GM12878 (cell line): ENCODE measurements around the gene ADGRE1. TPM values are rescaled to one million over a fixed set of nuclear protein-coding genes. Genes with fewer than 3 reads are reported as not detected.

Source experiments
- ATAC-seq: fragments of 200-7000 bp; cut with Tn5 transposase; 3 replicates; pipeline ENCODE4 v1.9.1; 2020; ENCODE audit warnings: mild to moderate bottlenecking, moderate library complexity
- BruUV-seq: library from RNA; stranded (reverse); fragments of 400-500 nt; replicated peaks from 2 replicates; lab custom pipeline; 2021; lab: Mats Ljungman, UMichigan
- CTCF ChIA-PET: fragments of 300-600 bp; sonication (Branson Sonifier 250); formaldehyde crosslinking; extraction: SDS; loops from one replicate; lab custom pipeline; 2021; ENCODE audit warnings: inconsistent platforms; lab: Yijun Ruan, JAX
- POLR2A ChIA-PET: fragments of 350-600 bp; formaldehyde crosslinking; extraction: SDS; loops from one replicate; lab custom pipeline; 2021; ENCODE audit warnings: inconsistent platforms; lab: Charles Lee
- RAD21 ChIA-PET: fragments of 300-600 bp; sonication (Branson Sonifier 250); formaldehyde crosslinking; loops from one replicate; lab custom pipeline; 2023; ENCODE audit warnings: antibody characterized with exemption; ENCODE audit not compliant: unreplicated experiment; lab: Charles Lee
- SMC1A ChIA-PET: fragments of 300-600 bp; sonication (Branson Sonifier 250); formaldehyde crosslinking; loops from one replicate; lab custom pipeline; 2023; ENCODE audit not compliant: unreplicated experiment, uncharacterized antibody; lab: Charles Lee
- DNase-seq: peaks from one replicate; pipeline ENCODE4 v3.0.0-alpha.2; 2011; ENCODE audit warnings: low read depth, low spot score
- FAIRE-seq: peaks from 3 replicates; lab custom pipeline; 2011; peaks lifted over from hg19 to GRCh38; lab: Jason Lieb, UNC
- H2AFZ ChIP-seq: 2 replicates; pipeline ENCODE4 v1.6.0; 2011; ENCODE audit warnings: low read depth, low read length, control low read depth; ENCODE audit not compliant: control insufficient read depth
- H3K27ac ChIP-seq: 2 replicates; pipeline ENCODE4 v1.5.1; 2011; ENCODE audit warnings: control low read depth; ENCODE audit not compliant: control insufficient read depth, insufficient read depth
- H3K27me3 ChIP-seq, 2 experiments: replicated peaks in 1 of 2; 2 replicates each; pipeline versions ENCODE4 v1.6.0 to v1.6.1; 2011; ENCODE audit warnings: low read length in 1 of 2; ENCODE audit not compliant: control insufficient read depth in 2 of 2, insufficient read depth in 2 of 2
- H3K36me3 ChIP-seq, 2 experiments: 2 replicates each; pipeline ENCODE4 v1.5.1; 2011; ENCODE audit warnings: low read length in 1 of 2; ENCODE audit not compliant: control insufficient read depth in 2 of 2, insufficient read depth in 2 of 2
- H3K4me1 ChIP-seq: 2 replicates; pipeline ENCODE4 v1.6.1; 2011; ENCODE audit warnings: mild to moderate bottlenecking, low read length, moderate library complexity, mixed read lengths; ENCODE audit not compliant: control insufficient read depth, insufficient read depth
- H3K4me2 ChIP-seq: 2 replicates; pipeline ENCODE4 v1.6.0; 2011; ENCODE audit warnings: control low read depth; ENCODE audit not compliant: control insufficient read depth, insufficient read depth
- H3K4me3 ChIP-seq: fragments of 200-600 bp; sonication (generic); 2 replicates; pipeline ENCODE4 v1.5.1; 2016
- H3K79me2 ChIP-seq: 2 replicates; pipeline ENCODE4 v1.6.0; 2011; ENCODE audit warnings: low read length; ENCODE audit not compliant: control insufficient read depth, insufficient read depth
- H3K9ac ChIP-seq: 2 replicates; pipeline ENCODE4 v1.8.0; 2011; ENCODE audit warnings: low read length, control low read depth, mixed read lengths; ENCODE audit not compliant: control insufficient read depth, insufficient read depth
- H3K9me3 ChIP-seq: replicated peaks from 3 replicates; pipeline ENCODE4 v1.5.1; 2011; ENCODE audit warnings: mild to moderate bottlenecking, low read length; ENCODE audit not compliant: control insufficient read depth, insufficient read depth
- H4K20me1 ChIP-seq: 2 replicates; pipeline ENCODE4 v1.6.0; 2011; ENCODE audit not compliant: control insufficient read depth, insufficient read depth
- ASH2L ChIP-seq: fragments of 300-600, 200-600 bp; sonication (generic); IDR thresholded peaks from 2 replicates; pipeline ENCODE4 v1.6.1; 2017; ENCODE audit warnings: low read depth, mild to moderate bottlenecking, borderline replicate concordance
- CHD4 ChIP-seq: fragments of 200-600 bp; sonication (generic); IDR thresholded peaks from 2 replicates; pipeline ENCODE4 v1.6.1; 2016; ENCODE audit warnings: mild to moderate bottlenecking
- CREM ChIP-seq: IDR thresholded peaks from 2 replicates; pipeline ENCODE4 v1.6.1; 2014; ENCODE audit warnings: antibody characterized with exemption, low read depth
- E2F4 ChIP-seq: IDR thresholded peaks from 2 replicates; pipeline ENCODE4 v1.6.1; 2012; ENCODE audit warnings: low read depth, low read length, improper control_type of control experiment
- HCFC1 ChIP-seq: fragments of 150-350 bp; IDR thresholded peaks from 2 replicates; pipeline ENCODE4 v1.6.1; 2014; ENCODE audit warnings: low read length
- JUNB ChIP-seq: IDR thresholded peaks from 2 replicates; pipeline ENCODE4 v1.6.1; 2016; ENCODE audit warnings: antibody characterized with exemption, mild to moderate bottlenecking
- LARP7 ChIP-seq: fragments of 450-650 bp; IDR thresholded peaks from 2 replicates; pipeline ENCODE4 v1.6.1; 2017; ENCODE audit warnings: mild to moderate bottlenecking
- MTA2 ChIP-seq: fragments of 450-650 bp; IDR thresholded peaks from 2 replicates; pipeline ENCODE4 v1.6.1; 2016; ENCODE audit warnings: low read depth, mild to moderate bottlenecking, moderate library complexity
- MYC ChIP-seq: IDR thresholded peaks from 2 replicates; pipeline ENCODE4 v1.6.1; 2011; ENCODE audit warnings: mild to moderate bottlenecking, low read length, moderate library complexity, inconsistent platforms; ENCODE audit not compliant: insufficient read depth, insufficient replicate concordance, insufficient read length, severe bottlenecking
- POLR2A ChIP-seq: IDR thresholded peaks from 2 replicates; pipeline ENCODE4 v1.6.1; 2011; ENCODE audit warnings: low read depth, mild to moderate bottlenecking, low read length
- RELA ChIP-seq: fragments of 450-650 bp; IDR thresholded peaks from 2 replicates; pipeline ENCODE4 v1.8.0; 2014; ENCODE audit warnings: borderline replicate concordance; ENCODE audit not compliant: partially characterized antibody
- SREBF2 ChIP-seq: IDR thresholded peaks from 2 replicates; pipeline ENCODE4 v1.6.1; 2012; ENCODE audit warnings: mild to moderate bottlenecking, low read length
- SRF ChIP-seq, 2 experiments: IDR thresholded peaks; 2 replicates each; pipeline ENCODE4 v1.6.1; 2011; ENCODE audit warnings: low read depth in 2 of 2, low read length in 2 of 2, mild to moderate bottlenecking in 1 of 2, moderate library complexity in 1 of 2
- WGBS: methylation state at CpG from one replicate; pipeline ENCODE4 v1.1.6; 2016; ENCODE audit warnings: low lambda C conversion rate; ENCODE audit not compliant: insufficient replicate concordance, insufficient coverage; ENCODE audit errors: missing lambda C conversion rate; 5-methylcytosine and 5-hydroxymethylcytosine counted together
- in situ Hi-C: fragments of 300-500 bp; cut with MboI; formaldehyde crosslinking; loops from 9 replicates; pipeline ENCODE4 v1.14.3; 2018; ENCODE audit warnings: mixed read lengths
- intact Hi-C: fragments of 100-400 bp; cut with micrococcal nuclease; formaldehyde crosslinking; loops from one replicate; pipeline ENCODE4 v1.14.2; 2022; ENCODE audit not compliant: unreplicated experiment
- polyA plus RNA-seq, 11 experiments: library from polyadenylated mRNA; depleted of rRNA in 4 of 11; unstranded in 6 of 11; stranded (reverse) in 5 of 11; fragments of >200 nt; fragmentation: Nextera tagmentation in 4 of 11; fragmentation: Illumina TruSeq in 1 of 11; extraction: Ambion mirVana in 4 of 11; extraction: Trizol in 1 of 11; gene quantifications; 1 replicate in 1 of 11; 2 replicates in 10 of 11; pipeline versions ENCODE4 v1.2.1 to v1.2.3, GENCODE V29; 2011 to 2016; ENCODE audit warnings: inconsistent platforms in 2 of 11, missing spikeins in 2 of 11, low read depth in 1 of 11
- total RNA-seq, 4 experiments: library from RNA; depleted of rRNA in 3 of 4; stranded (reverse); fragments of >200 nt in 3 of 4; fragmentation: Illumina TruSeq in 1 of 4; extraction: Trizol in 1 of 4; gene quantifications; 2 replicates each; pipeline versions ENCODE4 v1.2.1 to v1.2.3, GENCODE V29; 2013 to 2021
- TF ChIP-seq, protein P1 (sequence below): fragments of 450-650 bp; formaldehyde crosslinking; IDR thresholded peaks from 2 replicates; pipeline ENCODE4 v1.4.0; 2020; ENCODE audit warnings: mild to moderate bottlenecking, moderate library complexity
- TF ChIP-seq, protein P2 (sequence below): fragments of 450-650 bp; IDR thresholded peaks from 2 replicates; pipeline ENCODE4 v1.6.1; 2016; ENCODE audit warnings: mild to moderate bottlenecking, moderate library complexity, borderline replicate concordance
- TF ChIP-seq, protein P3 (sequence below): IDR thresholded peaks from 2 replicates; pipeline ENCODE4 v1.6.1; 2011; ENCODE audit warnings: low read depth, low read length, improper control_type of control experiment, borderline replicate concordance

The ADGRE1 gene
- total and polyA plus RNA-seq, 10 of the 15 experiments (the other 5 are each of a cell fraction or from before 2014, with no cell fraction given) = 7.9 to 35.7 (median 9.9) TPM

DNA sequence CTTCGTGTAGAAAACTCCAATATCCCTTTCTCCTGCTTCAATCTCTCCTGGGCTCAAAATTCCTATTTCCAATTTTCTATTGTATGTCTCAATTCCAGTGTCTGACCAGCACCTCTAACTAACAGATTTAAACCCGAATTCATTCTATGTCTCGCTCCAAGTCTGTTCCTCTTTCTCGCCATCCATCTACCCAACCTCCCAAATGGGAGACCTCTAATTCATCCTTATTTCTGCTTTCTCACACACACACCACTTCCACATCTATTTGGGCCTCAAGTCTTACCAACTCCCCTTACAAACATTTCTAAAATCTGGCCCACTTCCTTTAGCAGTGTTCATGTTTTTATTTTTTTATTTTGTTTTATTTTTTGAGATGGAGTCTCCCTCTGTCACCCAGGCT is 80.6 kb downstream of the ADGRE1 start:
- CTCF ChIA-PET = no interaction called here
- in situ Hi-C loops = no loop called here
- Histone ChIP-seq H3K9ac (no peak overlapping the region), H2AFZ (no peak overlapping the region), H3K4me2 (no peak overlapping the region), H4K20me1 (no peaks in the 10 kb centered on the region), H3K27me3 (no peaks in the 10 kb centered on the region), H3K4me3 (no peak overlapping the region), H3K4me1 (no peaks in the 10 kb centered on the region), H3K79me2 (no peaks in the 10 kb centered on the region), H3K36me3 (peaks cover 0 to 1% of the 10 kb centered on the region in 2 experiments; a peak in 1 of 4 replicates), H3K9me3 (no peaks in the 10 kb centered on the region; the same call in 2 of the 3 replicates), H3K27ac (no peak overlapping the region)
- no peak for TF ChIP-seq SRF (IDR thresholded peaks at IDR 0.05; ENCODE audit: low read depth in 2 of 2, low read length in 2 of 2)
- TF ChIP-seq, protein P1, sequence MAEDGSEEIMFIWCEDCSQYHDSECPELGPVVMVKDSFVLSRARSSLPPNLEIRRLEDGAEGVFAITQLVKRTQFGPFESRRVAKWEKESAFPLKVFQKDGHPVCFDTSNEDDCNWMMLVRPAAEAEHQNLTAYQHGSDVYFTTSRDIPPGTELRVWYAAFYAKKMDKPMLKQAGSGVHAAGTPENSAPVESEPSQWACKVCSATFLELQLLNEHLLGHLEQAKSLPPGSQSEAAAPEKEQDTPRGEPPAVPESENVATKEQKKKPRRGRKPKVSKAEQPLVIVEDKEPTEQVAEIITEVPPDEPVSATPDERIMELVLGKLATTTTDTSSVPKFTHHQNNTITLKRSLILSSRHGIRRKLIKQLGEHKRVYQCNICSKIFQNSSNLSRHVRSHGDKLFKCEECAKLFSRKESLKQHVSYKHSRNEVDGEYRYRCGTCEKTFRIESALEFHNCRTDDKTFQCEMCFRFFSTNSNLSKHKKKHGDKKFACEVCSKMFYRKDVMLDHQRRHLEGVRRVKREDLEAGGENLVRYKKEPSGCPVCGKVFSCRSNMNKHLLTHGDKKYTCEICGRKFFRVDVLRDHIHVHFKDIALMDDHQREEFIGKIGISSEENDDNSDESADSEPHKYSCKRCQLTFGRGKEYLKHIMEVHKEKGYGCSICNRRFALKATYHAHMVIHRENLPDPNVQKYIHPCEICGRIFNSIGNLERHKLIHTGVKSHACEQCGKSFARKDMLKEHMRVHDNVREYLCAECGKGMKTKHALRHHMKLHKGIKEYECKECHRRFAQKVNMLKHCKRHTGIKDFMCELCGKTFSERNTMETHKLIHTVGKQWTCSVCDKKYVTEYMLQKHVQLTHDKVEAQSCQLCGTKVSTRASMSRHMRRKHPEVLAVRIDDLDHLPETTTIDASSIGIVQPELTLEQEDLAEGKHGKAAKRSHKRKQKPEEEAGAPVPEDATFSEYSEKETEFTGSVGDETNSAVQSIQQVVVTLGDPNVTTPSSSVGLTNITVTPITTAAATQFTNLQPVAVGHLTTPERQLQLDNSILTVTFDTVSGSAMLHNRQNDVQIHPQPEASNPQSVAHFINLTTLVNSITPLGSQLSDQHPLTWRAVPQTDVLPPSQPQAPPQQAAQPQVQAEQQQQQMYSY = no peak
- TF ChIP-seq LARP7 = no peak
- TF ChIP-seq POLR2A = no peak
- TF ChIP-seq MTA2 = no peak
- no peak for TF ChIP-seq MYC
- TF ChIP-seq E2F4 = no peak
- no peak for TF ChIP-seq JUNB
- no peak for TF ChIP-seq RELA
- TF ChIP-seq HCFC1 = no peak
- no peak for TF ChIP-seq SREBF2
- TF ChIP-seq, protein P2, sequence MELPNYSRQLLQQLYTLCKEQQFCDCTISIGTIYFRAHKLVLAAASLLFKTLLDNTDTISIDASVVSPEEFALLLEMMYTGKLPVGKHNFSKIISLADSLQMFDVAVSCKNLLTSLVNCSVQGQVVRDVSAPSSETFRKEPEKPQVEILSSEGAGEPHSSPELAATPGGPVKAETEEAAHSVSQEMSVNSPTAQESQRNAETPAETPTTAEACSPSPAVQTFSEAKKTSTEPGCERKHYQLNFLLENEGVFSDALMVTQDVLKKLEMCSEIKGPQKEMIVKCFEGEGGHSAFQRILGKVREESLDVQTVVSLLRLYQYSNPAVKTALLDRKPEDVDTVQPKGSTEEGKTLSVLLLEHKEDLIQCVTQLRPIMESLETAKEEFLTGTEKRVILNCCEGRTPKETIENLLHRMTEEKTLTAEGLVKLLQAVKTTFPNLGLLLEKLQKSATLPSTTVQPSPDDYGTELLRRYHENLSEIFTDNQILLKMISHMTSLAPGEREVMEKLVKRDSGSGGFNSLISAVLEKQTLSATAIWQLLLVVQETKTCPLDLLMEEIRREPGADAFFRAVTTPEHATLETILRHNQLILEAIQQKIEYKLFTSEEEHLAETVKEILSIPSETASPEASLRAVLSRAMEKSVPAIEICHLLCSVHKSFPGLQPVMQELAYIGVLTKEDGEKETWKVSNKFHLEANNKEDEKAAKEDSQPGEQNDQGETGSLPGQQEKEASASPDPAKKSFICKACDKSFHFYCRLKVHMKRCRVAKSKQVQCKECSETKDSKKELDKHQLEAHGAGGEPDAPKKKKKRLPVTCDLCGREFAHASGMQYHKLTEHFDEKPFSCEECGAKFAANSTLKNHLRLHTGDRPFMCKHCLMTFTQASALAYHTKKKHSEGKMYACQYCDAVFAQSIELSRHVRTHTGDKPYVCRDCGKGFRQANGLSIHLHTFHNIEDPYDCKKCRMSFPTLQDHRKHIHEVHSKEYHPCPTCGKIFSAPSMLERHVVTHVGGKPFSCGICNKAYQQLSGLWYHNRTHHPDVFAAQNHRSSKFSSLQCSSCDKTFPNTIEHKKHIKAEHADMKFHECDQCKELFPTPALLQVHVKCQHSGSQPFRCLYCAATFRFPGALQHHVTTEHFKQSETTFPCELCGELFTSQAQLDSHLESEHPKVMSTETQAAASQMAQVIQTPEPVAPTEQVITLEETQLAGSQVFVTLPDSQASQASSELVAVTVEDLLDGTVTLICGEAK = no peak
- no peak for TF ChIP-seq CREM
- no peak for TF ChIP-seq CHD4
- TF ChIP-seq, protein P3, sequence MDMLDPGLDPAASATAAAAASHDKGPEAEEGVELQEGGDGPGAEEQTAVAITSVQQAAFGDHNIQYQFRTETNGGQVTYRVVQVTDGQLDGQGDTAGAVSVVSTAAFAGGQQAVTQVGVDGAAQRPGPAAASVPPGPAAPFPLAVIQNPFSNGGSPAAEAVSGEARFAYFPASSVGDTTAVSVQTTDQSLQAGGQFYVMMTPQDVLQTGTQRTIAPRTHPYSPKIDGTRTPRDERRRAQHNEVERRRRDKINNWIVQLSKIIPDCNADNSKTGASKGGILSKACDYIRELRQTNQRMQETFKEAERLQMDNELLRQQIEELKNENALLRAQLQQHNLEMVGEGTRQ = no peak
- no peak for TF ChIP-seq ASH2L
- SMC1A ChIA-PET = interaction anchor here (0.7 kb wide), 1 partner anchor 38 kb away, joined by 3 read pairs; no protein-coding TSS in a partner anchor
- DNase-seq = no peak
- 61% methylated on average over 4 of the region's 4 CpGs for WGBS
- BruUV-seq = no TSS peak
- no peak for FAIRE-seq
- intact Hi-C loops = no loop called here
- RAD21 ChIA-PET = no interaction called here
- POLR2A ChIA-PET = interaction anchor here (0.7 kb wide), 1 partner anchor 23 kb away, joined by 3 read pairs; no protein-coding TSS in a partner anchor
- ATAC-seq = no peak
